NCI-H2227 treated with DMSO at 0.1 percent for 48 hours (cell line): ENCODE measurements around the gene ZNF692.
"Not testable (repeated sequence)": the region's sequence is repeated elsewhere in the genome, so short reads cannot be mapped to it uniquely, and the experiment has no call there.

ENCODE experiments used
- DNase-seq: peaks from one replicate; lab custom pipeline; 2025; lab: John Stamatoyannopoulos, UW

ZNF692 gene, protein sequence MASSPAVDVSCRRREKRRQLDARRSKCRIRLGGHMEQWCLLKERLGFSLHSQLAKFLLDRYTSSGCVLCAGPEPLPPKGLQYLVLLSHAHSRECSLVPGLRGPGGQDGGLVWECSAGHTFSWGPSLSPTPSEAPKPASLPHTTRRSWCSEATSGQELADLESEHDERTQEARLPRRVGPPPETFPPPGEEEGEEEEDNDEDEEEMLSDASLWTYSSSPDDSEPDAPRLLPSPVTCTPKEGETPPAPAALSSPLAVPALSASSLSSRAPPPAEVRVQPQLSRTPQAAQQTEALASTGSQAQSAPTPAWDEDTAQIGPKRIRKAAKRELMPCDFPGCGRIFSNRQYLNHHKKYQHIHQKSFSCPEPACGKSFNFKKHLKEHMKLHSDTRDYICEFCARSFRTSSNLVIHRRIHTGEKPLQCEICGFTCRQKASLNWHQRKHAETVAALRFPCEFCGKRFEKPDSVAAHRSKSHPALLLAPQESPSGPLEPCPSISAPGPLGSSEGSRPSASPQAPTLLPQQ

DNA sequence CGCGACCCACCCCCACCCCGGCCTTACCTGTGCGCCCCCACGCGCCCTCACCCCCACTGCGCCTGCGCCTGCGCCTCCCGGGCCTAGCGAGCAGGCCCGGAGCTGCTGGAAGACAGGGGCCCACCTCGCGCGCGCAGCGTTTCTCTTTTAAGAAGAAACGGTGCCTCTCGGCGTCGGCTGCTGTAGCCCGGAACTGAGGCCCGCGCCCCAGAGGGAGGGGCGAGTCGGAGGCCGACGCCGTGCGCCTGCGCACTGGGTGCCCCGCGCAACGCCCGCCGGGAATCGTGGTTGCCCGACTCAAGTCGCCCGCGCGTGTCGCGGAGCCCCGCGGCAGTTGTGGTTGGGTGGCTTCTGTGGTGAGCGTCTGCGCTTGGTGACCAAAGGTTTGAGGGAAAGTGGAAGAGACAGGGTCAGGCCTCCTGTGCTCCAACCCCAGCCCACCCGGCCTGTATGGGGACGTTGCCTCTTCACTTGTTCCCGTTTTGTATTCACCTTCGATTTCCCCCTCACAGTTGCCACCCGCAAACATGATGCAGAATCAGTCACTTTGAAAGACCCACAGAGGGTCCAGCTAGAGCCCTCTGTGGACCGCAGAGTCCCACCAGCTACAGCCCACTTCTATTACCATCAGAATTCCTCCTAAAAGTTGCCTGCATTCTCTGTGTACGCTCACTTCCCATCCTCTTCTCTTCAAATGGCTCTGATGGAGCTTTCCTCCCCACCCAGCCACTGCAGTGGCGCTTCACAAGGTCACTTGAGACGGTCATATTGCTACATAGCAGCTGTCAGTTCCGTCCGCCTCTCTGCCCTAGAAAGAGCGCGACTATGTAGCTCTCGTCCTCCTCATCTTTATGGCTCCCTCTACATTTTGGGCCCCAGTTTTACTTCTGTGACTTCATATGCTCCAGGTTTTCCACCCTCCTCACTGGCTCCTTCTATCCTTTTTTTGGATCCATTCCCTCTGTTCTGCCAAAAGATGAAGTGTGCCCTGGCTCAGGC is at the start of gene ZNF692:
Gene ZNF692 (minus strand): TSS at position 195 of the 999 bp plus-strand sequence. CDS start 776 bp downstream, outside the sequence.
- DNase-seq: peak; percentile 93

DNA sequence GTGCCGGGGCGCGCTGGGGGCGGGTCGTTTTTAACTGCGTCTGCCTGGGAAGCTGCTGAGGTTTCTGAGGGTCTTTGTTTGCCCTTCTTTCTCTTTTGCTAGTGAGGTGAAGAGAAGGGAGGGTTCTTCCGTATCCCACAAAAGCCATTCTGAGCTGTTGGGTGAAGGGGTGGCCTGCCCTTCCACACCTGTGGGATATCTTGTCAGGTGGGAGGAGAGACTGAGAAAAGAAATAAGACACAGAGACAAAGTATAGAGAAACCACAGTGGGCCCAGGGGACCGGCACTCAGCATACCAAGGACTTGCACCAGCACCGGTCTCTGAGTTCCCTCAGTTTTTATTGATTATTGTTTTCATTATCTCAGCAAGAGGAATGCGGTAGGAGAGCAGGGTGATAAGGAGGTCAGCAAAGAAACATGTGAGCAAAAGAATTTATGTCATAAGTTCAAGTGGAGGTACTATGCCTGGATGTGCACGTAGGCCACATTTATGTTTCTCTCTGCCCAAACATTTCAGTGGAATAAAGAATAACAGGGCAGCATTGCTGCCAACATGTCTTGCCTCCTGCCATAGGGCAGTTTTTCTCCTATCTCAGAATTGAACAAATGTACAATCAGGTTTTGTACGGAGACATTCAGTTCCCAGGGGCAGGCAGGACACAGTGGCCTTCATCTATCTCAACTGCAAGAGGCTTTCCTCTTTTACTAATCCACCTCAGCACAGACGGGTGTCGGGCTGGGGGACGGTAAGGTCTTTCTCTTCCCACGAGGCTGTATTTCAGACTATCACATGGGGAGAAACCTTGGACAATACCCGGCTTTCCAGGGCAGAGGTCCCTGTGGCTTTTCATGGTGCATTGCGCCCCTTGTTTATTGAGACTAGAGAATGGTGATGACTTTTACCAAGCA is 48.1 kb upstream of the ZNF692 start:
- no peak for DNase-seq

DNA sequence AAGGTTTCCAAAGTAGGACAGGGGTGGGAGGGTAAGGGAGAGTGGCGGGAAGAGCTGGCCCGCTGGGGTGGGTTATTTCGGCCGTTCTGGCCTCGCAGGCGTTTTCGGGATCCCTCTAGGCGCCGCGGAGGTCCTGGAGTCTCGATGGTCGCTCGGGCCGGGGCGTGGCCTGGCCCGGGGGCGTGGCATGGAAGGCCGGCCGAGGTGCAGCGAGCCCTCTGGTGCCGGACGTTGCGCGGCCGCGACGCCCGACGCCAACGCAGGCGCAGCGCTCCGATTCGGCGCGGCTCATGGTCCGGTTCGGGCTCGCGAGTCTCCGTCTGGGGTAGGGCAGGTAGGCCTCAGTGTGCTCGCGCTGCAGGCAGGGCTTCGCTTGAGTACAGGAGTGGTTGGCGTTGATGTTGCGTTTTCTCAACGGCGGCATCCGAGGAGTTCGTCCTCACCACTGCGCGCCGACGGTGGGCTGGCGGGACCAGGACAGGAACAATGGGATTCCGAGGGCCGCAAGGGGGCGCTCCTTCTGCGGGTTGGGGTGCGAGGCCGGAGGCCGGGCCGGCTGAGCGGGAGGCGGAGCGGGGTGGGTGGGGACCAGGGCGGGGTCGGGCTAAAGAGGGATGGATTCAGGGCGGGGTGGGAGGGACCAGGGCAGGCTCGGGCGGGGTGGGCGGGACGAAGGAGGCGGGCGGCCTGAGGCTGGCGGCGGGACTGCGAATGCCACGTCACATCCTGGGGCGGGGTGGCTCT is 47.3 kb upstream of the ZNF692 start, which contains the start of gene PGBD2:
Gene PGBD2 (plus strand): TSS at position 227 of the 744 bp plus-strand sequence. CDS start 7,628 bp downstream, outside the sequence.
- peak; percentile 96 for DNase-seq

DNA sequence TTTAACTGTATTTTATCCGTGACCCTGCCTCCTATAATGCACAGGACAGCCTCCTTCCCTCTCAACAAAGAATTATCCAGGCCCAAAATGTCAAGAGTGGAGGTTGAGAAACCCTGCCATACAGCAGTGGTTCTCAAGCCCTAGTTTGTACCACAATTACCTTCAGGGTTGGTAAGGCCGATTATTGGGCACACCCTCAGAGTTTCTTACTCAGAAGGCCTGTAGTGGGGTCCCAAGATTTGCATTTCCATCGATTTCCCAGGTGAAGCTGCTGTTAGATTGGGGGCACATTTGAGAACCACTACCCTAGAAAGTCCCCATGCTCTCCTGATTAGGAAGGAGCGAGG is 46.8 kb upstream of the ZNF692 start:
- no peak for DNase-seq

DNA sequence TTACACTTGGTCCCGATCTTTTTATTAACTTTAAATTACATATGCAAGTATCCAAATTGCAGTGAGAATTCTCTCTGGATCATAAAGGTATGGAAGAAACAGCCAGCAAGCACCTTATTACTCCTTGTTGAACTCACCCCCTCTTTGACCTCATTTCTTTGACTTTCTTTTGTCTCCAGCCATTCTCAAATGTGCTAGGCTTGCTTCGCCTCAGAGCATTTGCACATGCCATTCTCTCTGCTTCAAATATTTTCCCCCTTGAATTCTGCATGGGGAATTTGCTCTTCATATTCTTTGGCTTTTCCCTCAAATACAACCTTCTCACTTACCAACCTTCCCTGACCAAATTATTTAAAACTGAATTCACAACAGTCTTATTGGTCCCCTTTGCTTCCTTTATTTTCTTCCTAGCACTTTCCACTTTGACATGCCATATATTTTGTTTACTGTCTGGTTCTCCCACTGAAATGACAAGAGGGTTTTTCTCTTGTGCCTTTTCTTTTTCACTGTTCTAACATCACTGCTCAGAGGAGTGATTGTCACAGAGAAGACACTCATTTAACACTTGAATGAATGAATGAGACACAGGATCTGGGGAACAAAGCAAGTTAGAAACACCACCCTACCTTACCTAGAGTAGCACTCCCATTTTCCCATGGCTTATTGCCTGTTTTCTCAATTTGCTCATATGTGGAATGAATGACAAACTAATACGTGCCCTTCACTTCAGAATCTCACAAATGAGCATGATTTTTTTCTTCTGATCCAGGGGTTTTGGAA is 45.7 kb upstream of the ZNF692 start:
- no peak for DNase-seq

DNA sequence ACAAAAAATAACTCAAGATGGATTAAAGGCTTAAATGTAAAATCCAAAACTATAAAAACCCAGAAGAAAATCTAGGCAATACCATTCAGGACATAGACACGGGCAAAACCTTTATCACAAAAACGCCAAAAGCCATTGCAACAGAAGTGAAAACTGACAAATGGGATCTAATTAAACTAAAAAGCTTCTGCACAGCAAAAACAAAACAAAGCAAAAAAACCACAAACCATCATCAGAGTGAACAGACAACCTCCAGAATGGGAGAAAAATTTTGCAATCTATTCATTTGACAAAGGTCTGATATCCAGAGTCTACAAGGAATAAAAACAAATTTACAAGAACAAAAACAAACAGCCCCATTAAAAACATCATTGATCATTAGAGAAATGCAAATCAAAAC is 42.7 kb upstream of the ZNF692 start:
- DNase-seq: no peak

DNA sequence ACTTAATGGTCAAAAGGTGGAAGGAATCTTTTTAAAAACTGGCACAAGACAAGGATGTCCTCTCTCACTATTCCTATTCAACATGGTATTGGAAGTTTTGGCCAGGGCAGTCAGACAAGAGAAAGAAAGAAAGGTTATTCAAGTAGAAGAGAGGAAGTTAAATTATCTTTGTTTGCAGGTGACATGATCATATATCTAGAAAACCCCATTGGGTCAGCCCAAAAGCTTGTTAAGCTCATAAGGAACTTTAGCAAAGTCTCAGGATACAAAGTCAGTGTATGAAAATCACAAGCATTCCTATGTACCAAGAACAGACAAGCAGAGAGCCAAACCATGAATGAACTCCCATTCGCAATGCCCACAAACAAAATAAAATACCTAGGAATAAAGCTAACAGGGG is 41.8 kb upstream of the ZNF692 start:
- DNase-seq: no peak

DNA sequence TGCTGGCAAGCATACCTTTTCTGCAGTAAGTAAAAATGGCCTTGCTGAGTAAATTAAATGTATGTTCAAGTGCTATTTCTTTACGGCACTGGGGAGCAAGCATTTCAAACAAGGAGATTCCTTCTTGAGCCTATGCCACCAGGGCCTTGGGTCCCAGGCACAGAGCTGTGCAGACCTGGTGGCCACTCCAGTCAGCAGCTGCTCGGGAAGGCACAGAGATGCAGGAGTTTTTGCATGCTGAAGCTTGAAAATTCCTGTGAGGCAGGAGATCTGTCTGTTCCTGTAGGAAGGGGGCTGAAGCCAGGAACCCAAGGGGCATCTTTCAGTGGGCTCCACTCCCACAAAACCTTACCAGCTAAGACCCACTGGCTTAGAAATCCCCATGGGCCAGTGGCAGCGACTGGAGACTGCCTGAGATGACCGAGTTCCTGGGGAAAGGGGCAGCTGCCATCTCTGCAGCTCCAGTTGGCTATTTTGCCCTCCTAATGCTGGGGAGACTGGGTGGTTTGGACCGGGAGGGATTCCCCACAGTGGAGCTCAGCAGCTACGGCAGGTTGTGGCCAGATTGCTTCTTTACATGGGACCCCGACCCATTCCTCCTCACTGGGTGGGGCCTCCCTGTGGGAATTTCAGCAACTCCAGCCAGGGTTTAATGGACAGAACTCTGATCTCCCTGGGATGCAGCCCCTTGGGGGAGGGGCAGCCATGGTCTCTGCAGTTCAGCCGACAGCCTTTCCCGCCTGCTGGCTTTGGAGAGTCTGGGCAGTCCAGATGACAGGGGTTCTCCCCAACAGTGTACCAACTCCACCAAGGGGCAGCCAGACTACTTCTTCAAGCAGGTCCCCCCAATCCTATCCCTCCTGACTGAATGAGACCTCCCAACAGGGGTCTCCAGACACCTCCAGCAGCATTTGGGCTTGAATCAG is 38.8 kb upstream of the ZNF692 start:
- DNase-seq: no peak

DNA sequence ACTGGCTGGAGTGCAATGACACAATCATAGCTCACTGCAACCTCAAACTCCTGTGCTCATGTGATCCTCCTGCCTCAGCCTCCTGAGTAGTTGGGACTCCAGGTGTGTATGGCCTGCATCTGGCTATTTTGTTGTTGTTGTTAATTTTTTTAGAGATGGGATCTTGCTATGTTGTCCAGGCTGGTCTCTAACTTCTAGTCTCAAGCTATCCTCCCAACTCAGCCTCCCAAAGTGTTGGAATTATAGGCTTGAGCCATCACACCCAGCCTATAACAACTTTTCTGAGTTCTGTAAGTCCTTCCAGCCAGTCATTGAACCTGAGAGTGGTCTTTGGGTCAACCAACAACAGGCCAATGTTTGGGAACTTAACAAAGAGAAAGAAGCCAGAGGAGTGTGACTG is 36.0 kb upstream of the ZNF692 start:
- DNase-seq: no peak

DNA sequence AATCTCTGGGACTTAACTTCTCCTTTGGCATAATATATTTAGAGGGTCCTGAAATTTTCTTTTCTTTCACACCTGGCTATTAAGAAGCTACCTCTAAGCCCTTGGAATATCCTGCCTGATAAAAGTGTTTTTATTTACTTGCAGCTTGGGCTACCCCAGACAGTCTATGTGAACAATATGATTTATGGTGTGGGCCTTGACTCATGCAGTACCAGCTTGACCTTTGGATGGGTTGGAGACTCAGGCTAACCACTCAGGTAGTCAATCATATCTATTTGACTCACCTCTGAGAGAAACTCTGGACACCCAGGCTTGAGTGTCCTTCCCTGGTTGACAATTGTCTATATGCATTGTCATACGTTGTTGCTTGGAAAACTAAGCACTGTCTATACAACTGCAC is 33.7 kb upstream of the ZNF692 start:
- DNase-seq: no peak

DNA sequence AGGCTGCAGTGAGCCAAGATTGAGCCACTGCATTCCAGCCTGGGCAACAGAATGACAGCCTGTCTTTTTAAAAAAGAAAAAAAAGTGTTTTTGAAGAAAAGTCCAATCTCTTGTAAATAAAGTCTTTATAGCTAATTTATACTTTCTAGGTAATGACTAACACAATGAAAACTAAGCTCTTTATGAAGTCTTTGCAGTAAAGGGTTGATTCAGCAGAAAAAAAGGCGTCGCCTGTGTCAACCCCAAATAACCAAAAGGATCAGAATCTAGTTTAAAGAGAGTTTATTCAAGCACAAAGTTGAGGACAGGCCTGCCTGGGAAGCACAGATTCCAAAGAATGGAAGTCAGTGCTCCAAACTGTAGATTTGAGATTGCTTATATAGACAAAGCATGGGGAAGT is 32.9 kb upstream of the ZNF692 start:
- DNase-seq: no peak

DNA sequence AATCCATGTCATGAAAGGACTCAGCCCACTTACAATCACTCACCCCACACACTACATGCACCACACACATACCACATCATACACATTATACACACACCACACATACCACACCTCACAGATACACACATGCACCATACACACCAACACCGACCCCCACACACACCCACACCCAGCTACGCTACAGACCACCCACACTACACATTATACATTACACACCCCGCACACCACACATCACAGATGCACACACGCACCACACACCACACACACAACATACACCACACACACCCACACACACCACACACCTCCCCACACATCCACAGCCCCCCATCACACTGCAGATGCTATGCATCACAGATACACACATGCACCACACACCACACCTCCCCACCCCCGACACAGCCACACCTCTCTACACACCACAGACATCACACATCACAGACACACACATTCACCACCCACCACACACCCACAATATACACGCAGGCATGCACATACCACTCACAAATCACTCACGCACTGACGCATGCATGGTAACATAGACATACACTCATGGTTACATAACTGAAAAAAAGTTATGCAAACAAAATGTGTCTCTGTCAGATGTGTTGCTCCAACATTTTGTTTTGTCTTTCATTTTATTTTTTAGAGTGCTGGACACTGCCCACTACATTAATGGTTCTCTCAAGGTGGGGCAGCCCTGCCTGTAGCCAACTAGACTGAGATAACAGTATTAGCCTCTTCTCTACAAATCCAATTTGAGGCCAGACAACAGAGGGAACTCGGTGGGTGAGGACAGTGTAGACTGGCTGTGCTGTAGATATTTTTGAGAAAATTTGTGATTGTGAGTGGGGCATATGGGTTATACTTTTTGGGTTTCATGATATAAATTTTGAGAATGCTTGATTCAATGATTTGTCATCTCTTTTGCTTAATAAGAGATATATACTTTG is 31.9 kb upstream of the ZNF692 start:
- no peak for DNase-seq

DNA sequence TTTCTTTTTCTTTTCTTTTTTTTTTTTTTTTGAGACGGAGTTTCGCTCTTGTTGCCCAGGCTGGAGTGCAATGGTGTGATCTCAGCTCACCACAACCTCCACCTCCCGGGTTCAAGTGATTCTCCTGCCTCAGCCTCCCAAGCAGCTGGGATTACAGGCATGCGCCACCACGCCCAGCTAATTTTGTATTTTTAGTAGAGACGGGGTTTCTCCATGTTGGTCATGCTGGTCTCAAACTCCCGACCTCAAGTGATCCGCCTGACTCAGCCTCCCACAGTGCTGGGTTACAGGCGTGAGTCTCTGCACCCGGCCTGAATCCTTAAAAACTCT is 31.0 kb upstream of the ZNF692 start:
- not testable (repeated sequence) for DNase-seq

DNA sequence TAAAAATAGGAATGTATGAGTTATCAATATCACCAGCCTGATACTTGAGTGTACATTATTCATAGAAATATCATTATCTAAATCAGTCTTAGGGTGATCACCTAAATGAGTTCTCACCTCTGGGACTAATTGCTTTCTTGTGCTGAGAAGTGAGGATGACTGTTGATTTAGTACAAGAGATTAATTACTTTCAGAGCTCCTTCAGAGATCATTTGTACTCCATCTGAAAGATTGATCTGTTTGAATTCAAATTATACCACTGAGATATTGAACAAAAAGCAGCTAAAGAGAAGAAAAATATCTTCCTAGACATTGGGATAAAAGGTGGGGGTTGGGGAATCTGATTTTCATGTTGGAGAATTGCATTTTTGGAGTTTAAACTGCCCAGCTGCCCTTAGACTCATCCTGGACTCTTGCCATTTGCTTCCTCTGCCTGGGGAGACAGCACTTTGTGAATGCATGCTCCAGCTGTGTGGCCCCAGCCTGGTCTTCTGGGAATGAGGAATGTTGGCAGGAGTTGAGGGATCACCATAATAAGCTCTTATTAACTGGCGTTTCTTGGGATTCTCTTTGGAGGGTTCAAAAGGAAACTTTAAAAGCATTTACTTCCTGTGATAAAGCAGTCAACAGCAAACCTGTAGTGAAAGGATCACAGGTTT is 27.5 kb upstream of the ZNF692 start:
- no peak for DNase-seq

DNA sequence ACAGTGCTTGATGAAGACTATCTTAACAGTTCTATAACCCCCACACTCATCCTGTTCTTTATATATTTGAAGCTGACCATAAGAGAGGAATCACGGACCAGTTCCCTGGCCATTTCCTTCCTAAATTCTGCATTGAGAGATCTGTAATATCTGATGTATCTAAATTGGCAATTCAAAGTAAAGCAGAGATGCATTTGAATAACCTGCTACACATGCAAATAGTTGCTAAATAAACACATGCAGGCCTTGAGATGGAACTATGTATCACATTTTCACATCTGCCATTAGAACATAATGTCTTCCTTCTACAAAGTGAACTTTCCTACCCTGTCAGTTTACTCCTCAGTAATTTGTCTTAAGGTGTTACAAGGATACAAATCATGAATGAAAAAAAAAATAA is 26.8 kb upstream of the ZNF692 start:
- no peak for DNase-seq

DNA sequence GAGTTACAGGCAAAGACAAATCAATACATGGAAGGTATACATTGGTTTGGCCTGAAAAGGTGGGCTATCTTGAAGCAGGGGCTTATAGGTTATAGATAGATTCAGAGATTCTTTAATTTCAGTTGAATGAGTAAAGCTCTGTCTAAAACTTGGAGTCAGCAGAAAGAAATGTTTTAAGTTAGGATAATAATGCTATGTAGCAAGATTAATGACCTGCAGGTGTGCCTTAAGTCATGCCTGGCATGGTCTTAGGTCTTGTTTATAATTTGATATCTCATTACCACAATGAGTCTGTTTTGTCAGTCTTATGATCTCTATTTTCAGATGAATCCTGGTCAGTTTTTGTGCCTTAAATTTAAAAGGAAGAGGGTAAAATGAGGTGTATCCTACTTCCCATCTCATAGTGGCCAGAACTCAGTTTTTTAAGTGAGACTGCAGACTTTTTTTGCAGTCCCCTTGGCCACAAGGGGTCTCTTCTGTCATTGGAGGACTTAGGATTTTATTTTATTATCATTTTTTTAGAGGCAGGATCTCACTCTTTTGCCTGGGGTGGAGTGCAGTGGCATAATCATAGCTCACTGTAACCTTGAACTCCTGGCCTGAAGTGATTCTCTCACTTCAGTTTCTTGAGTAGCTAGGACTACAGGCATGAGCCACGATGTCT is 25.9 kb upstream of the ZNF692 start:
- no peak for DNase-seq

DNA sequence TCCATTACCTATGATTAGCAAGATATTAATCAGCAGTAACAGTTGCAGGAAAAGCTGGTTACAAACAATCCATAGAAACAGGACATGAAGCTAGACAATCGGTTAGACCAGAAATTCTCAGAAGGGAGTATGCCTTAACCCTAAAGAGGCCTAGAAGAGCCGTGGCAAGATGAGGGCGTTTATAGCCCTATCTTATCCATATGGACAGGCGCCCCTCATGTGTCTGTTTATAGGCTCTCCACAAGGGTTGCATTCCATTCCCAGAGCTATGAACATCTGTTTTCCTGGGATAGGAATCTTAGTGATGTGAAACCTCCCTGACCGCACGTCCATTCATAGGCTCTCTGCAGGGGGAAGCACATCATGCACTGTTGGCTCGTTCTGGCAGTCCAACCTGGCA is 23.5 kb upstream of the ZNF692 start:
- not testable (repeated sequence) for DNase-seq
